AG10803 (cell line): ENCODE measurements around the gene ADAM12.

Experiments
- DNase-seq: peaks from one replicate; pipeline ENCODE4 v3.0.0; 2010; ENCODE audit warnings: low read depth
- H3K4me3 ChIP-seq: 2 replicates; pipeline ENCODE4 v1.5.1; 2011; ENCODE audit warnings: mild to moderate bottlenecking, low read length, control low read depth
- CTCF ChIP-seq: conservative IDR thresholded peaks from 2 replicates; pipeline ENCODE4 v1.5.1; 2011; ENCODE audit warnings: mild to moderate bottlenecking, low read length, control low read depth, inconsistent platforms

Gene ADAM12

DNA sequence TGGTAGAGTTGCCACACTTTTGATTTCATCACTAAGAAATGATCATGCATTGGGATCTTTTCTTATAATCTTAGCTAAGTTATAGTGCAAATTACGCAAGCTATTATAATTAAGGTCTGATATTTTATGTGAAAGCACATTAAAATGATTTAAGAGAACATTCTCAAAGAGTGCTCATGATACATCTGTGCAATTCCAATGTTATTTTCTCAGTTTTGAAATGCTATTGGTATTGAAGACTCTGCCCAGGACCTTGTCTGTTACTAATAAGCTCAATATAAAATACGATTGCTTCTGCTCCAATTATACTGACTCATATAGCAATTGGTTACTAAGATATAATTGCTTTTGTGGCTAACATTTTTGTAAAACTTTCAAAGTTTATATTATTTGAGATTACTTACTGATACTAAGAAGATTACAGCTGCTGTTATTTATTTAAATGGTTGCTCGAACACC lies 180.9 kb downstream of the ADAM12 start:
- no peak for TF ChIP-seq CTCF
- H3K4me3 ChIP-seq, result no peak overlapping the region
- peak; percentile 96 for DNase-seq

DNA sequence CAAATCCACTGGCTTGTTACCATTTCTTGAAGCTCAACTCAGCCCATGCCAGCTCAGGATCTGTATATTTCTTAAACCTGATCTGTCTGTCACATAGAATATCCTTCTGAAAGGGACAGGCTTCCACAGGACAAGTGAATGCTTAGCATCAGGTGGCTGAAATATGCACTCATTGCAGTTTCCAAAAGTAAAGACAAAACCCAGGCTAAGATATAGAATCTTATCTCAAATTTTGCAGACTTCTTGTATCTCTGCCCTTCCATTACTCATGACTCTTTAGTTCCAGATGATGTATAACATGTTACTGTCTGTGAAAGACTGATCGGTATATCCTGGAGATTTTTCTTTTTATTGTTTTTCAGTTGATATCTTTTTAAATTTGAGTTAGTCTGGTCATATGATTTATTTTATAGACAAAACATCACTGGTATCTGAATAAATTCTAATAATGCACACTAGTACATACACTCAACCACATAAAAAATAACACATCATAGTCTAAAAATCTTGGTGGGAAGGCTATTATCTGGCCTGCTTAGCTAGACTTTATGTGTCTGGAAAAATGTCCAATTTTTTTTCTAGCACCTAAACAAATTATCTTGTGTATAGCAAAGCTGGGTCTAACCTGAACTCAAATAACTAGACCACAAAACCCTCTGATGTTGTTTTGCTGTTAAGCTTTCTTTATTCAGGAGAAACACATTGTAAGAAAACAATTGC lies 182.6 kb downstream of the ADAM12 start:
- TF ChIP-seq CTCF, result no peak
- no peak for DNase-seq
- H3K4me3 ChIP-seq, result no peak overlapping the region

DNA sequence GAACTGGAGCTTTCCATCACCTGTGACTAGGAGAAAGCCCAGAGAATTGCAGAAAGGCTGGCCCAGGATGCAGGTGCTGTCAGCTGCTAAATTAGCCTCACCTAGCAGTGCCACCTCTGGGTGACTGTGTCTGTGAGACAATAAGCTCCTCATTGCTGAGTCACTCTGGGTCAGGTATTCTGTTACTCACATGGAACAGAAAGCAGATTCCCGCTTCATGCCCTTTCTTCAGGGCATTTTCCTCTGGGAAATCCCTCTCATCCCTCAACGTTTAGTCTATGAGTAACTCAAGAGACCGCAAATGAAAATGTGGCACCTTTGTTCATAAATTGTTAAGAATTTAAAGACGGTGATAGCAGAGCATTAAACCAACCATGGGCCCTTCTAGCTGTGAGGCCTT lies 184.0 kb downstream of the ADAM12 start:
- TF ChIP-seq CTCF, result no peak
- no peak overlapping the region for H3K4me3 ChIP-seq
- no peak for DNase-seq

- no peak for TF ChIP-seq CTCF
- DNase-seq, result peak; percentile 43
- no peak overlapping the region for H3K4me3 ChIP-seq
Measured at GRCh38 chr10:126203746-126204145, 184.5 kb downstream of the ADAM12 start.

DNA sequence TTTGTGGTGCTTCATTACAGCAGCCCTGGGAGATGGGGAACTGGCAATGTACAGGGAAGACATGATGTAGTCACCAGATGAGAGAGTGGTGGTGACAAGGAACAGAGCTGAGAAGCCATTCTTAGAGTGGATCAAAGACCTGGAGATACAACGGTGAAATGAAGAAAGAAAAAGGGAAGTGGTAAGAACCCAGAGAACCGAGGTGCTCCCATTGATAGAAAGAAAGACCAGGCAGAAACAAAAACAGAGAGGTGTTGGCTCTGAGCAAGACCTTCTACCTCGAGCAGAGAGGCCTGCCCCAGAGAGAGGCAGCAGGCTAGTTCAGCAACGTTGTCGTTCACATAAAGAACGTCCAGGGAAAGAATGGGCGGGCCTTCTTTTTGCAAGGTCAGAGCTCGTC lies 186.7 kb downstream of the ADAM12 start:
- DNase-seq, result no peak
- H3K4me3 ChIP-seq, result no peak overlapping the region
- TF ChIP-seq CTCF, result no peak

DNA sequence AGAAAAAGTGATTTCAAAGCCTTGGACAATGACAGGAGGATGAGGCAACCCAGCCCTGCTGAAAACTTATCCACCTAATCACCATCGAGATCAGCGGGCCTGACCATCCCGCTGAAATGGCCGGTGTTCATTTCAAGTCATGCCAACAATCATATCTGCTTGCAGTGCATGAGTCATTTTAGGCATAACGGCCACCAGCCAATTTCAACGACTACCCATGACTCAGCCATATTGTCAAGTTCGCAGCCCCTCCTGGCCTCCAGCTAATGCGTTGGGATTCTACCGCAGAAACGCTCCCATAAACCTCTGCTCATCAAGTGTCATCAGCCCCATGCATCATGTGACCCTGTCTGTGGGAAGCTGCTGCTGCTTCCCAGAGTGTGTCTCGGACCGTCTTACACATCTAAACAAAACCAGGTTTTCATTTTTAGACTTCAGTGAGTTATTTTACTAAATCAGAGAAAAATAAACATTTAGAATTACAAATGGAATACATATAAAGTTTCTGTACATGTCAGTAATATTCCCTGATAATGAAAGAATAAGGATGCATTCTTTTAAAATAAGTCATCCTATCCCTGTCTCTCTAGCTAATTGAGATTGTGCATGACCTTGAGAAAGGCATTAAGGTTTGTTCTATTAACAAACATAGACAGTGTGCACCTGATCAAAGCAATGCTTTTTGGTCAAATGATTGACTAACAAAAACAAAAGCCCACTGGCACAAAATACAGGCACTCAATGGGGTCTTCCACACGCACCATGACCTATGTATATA lies 188.9 kb downstream of the ADAM12 start:
- no peak for TF ChIP-seq CTCF
- peak; percentile 87 for DNase-seq
- H3K4me3 ChIP-seq, result no peak overlapping the region

- H3K4me3 ChIP-seq, result no peak overlapping the region
- no peak for TF ChIP-seq CTCF
- DNase-seq, result no peak
Measured at GRCh38 chr10:126198681-126199080, 189.6 kb downstream of the ADAM12 start.
